ENCODE results near the gene SQOR.

SQOR gene

DNA sequence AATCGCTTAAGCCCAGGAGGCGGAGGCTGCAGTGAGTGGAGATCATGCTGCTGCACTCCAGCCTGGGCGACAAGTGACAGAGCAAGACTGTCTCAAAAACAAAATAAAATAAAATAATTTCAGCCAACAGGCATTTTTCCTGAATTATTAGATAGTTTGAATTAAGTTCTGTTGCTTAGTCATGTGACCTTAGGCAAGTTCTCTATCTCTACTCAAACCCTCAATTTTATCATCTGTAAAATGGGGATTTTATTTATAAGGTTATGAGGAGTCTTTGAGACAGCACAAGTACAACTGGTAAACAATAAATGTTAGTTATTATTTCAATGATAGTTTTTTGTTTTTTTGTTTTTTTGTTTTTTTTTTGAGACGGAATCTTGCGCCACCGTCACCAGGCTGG, 13.0 kb downstream of the SQOR start:
- TF ChIP-seq TAF1 (IDR thresholded peaks at IDR 0.05; ENCODE audit: borderline replicate concordance, insufficient read depth, low read length) (no peak), POLR2AphosphoS5 (IDR thresholded peaks at IDR 0.05; ENCODE audit: low read depth, low read length) (no peak), FOXP2 (optimal IDR thresholded peaks at IDR 0.05; ENCODE audit: borderline replicate concordance, extremely low read depth, extremely low read length, insufficient read depth) (no peak), SIN3A (IDR thresholded peaks at IDR 0.05; ENCODE audit: borderline replicate concordance, insufficient read depth, low read length) (no peak)
- TF ChIP-seq, protein P1, sequence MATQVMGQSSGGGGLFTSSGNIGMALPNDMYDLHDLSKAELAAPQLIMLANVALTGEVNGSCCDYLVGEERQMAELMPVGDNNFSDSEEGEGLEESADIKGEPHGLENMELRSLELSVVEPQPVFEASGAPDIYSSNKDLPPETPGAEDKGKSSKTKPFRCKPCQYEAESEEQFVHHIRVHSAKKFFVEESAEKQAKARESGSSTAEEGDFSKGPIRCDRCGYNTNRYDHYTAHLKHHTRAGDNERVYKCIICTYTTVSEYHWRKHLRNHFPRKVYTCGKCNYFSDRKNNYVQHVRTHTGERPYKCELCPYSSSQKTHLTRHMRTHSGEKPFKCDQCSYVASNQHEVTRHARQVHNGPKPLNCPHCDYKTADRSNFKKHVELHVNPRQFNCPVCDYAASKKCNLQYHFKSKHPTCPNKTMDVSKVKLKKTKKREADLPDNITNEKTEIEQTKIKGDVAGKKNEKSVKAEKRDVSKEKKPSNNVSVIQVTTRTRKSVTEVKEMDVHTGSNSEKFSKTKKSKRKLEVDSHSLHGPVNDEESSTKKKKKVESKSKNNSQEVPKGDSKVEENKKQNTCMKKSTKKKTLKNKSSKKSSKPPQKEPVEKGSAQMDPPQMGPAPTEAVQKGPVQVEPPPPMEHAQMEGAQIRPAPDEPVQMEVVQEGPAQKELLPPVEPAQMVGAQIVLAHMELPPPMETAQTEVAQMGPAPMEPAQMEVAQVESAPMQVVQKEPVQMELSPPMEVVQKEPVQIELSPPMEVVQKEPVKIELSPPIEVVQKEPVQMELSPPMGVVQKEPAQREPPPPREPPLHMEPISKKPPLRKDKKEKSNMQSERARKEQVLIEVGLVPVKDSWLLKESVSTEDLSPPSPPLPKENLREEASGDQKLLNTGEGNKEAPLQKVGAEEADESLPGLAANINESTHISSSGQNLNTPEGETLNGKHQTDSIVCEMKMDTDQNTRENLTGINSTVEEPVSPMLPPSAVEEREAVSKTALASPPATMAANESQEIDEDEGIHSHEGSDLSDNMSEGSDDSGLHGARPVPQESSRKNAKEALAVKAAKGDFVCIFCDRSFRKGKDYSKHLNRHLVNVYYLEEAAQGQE (IDR thresholded peaks at IDR 0.05; ENCODE audit: insufficient read depth in 1 of 2, low read depth in 2 of 2, low read length in 2 of 2): no peak

DNA sequence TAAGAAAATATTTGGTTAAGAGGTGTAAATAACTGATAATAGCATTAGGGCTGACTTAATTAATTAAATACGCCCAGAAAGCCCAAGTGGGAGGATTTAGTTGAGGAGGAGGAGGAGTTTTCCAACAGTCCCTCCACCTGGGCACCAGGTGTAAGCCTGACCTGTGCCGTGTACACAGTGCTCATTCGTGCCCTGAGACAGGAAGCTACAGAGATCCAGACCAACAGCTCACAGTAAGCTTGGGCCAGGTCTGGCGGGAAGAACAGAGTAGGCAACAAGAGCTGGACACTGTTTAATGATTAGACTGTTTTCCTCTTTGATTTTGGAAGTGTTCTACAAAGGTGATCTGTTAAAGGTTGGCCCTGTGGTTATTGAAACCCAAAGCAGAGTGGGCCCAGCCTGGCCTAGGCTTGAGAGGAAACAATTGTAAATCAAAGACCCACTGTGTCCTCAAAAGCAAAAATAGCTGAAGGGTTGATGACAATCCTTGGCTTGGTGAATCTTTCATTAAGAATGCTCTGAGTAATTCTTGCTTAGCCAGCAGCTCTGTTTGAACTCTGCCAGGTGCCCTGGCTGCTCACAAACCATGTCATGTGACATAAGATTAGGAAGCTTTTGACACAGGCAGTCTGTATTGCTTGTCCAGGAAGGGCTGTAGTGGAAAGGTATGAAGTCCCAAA, 13.8 kb downstream of the SQOR start:
- TF ChIP-seq TAF1 (IDR thresholded peaks at IDR 0.05; ENCODE audit: borderline replicate concordance, insufficient read depth, low read length) (no peak), FOXP2 (optimal IDR thresholded peaks at IDR 0.05; ENCODE audit: borderline replicate concordance, extremely low read depth, extremely low read length, insufficient read depth) (no peak), POLR2AphosphoS5 (IDR thresholded peaks at IDR 0.05; ENCODE audit: low read depth, low read length) (no peak), SIN3A (IDR thresholded peaks at IDR 0.05; ENCODE audit: borderline replicate concordance, insufficient read depth, low read length) (no peak)
- TF ChIP-seq, protein P1 (IDR thresholded peaks at IDR 0.05; ENCODE audit: insufficient read depth in 1 of 2, low read depth in 2 of 2, low read length in 2 of 2): no peak

DNA sequence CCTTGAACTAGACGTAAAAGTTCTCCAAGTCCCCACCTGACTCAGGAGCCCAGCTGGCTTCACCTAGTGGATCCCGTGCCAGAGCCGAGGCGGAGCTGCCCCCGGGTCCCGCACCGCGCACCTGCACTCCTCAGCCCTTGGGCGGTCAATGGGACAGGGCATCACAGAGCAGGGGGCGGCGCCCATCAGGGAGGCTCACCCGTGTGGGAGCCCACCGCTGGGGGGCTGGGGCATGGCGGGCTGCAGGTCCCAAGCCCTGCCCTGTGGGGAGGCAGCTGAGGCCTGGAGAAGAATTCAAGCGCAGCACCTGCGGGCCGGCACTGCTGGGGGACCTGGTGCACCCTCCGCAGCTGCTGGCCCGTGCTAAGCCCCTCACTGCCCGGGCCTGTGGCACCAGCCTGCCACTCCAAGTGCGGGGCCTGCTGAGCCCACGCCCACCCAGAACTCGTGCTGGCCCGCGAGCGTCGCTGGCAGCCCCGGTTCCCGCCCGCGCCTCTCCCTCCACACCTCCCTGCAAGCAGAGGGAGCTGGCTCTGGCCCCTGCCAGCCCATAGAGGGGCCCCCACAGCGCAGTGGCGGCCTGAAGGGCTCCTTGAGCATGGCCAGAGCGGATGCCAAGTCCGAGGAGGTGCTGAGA, 16.2 kb downstream of the SQOR start:
- no peak for TF ChIP-seq FOXP2 (optimal IDR thresholded peaks at IDR 0.05; ENCODE audit: borderline replicate concordance, extremely low read depth, extremely low read length, insufficient read depth)
- TF ChIP-seq POLR2AphosphoS5 (IDR thresholded peaks at IDR 0.05; ENCODE audit: low read depth, low read length): no peak
- no peak for TF ChIP-seq TAF1 (IDR thresholded peaks at IDR 0.05; ENCODE audit: borderline replicate concordance, insufficient read depth, low read length)
- TF ChIP-seq, protein P1 (IDR thresholded peaks at IDR 0.05; ENCODE audit: insufficient read depth in 1 of 2, low read depth in 2 of 2, low read length in 2 of 2): no peak
- TF ChIP-seq SIN3A (IDR thresholded peaks at IDR 0.05; ENCODE audit: borderline replicate concordance, insufficient read depth, low read length): no peak

DNA sequence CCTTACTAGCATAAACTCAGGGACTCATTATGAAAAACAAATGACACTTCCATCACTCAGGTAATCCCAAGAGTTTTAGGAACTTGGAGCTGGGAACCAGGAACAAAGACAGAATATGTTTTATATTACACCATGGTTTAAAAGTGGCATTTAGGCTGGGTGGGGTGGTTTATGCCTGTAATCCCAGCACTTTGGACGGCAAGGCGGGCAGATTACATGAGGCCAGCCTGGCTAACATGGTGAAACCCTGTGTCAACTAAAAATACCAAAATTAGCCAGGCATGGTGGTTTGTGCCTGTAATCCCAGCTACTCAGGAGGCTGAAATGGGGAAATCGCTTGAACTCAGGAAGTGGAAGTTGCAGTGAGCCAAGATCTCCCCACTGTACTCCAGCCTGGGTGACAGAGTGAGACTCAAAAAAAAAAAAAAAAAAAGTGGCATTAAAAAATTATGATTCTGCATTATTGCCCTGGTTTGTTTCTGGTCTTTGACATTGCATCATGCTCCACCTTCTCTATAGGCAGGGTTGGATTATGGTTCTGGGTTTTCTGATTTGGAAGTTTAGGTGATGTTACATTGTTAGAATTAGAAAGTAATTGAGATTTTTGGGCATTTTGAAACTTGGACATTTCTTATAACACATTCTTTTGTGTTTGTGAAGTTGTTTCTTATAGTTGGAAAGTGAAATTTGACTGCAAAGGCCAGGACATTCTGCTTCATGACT, 19.0 kb downstream of the SQOR start:
- TF ChIP-seq POLR2AphosphoS5 (IDR thresholded peaks at IDR 0.05; ENCODE audit: low read depth, low read length) (no peak), TAF1 (IDR thresholded peaks at IDR 0.05; ENCODE audit: borderline replicate concordance, insufficient read depth, low read length) (no peak), SIN3A (IDR thresholded peaks at IDR 0.05; ENCODE audit: borderline replicate concordance, insufficient read depth, low read length) (no peak), FOXP2 (optimal IDR thresholded peaks at IDR 0.05; ENCODE audit: borderline replicate concordance, extremely low read depth, extremely low read length, insufficient read depth) (no peak)
- TF ChIP-seq, protein P1 (IDR thresholded peaks at IDR 0.05; ENCODE audit: insufficient read depth in 1 of 2, low read depth in 2 of 2, low read length in 2 of 2): no peak

Data from PFSK-1 (cell line).